GM12878 (cell line): Measurements from ENCODE around the gene ANKRD44. TPM values are rescaled to one million over a fixed set of nuclear protein-coding genes. Genes with fewer than 3 reads are reported as not detected.

Experiments used
- CBX3 ChIP-seq: fragments of 200-600 bp; sonication (generic); IDR thresholded peaks from 2 replicates; pipeline ENCODE4 v1.6.1; 2016; ENCODE audit warnings: low read depth, borderline replicate concordance
- NFXL1 ChIP-seq: fragments of 450-650 bp; IDR thresholded peaks from 2 replicates; pipeline ENCODE4 v1.6.1; 2017; ENCODE audit warnings: antibody characterized with exemption, mild to moderate bottlenecking, borderline replicate concordance
- NFYB ChIP-seq: IDR thresholded peaks from 2 replicates; pipeline ENCODE4 v1.6.1; 2011; ENCODE audit warnings: low read depth, mild to moderate bottlenecking, low read length, improper control_type of control experiment, moderate library complexity; ENCODE audit not compliant: insufficient read depth
- NRF1 ChIP-seq: conservative IDR thresholded peaks from 2 replicates; pipeline ENCODE4 v1.6.1; 2011; ENCODE audit warnings: mild to moderate bottlenecking, low read depth, low read length, improper control_type of control experiment
- ZBTB4 ChIP-seq: fragments of 450-650 bp; formaldehyde crosslinking; IDR thresholded peaks from 2 replicates; pipeline ENCODE4 v1.4.0; 2022; ENCODE audit warnings: mild to moderate bottlenecking, moderate library complexity
- polyA plus RNA-seq, 11 experiments: library from polyadenylated mRNA; depleted of rRNA in 4 of 11; unstranded in 6 of 11; stranded (reverse) in 5 of 11; fragments of >200 nt; fragmentation: Nextera tagmentation in 4 of 11; fragmentation: Illumina TruSeq in 1 of 11; extraction: Ambion mirVana in 4 of 11; extraction: Trizol in 1 of 11; gene quantifications; 1 replicate in 1 of 11; 2 replicates in 10 of 11; pipeline versions ENCODE4 v1.2.1 to v1.2.3, GENCODE V29; 2011 to 2016; ENCODE audit warnings: inconsistent platforms in 2 of 11, missing spikeins in 2 of 11, low read depth in 1 of 11
- total RNA-seq, 4 experiments: library from RNA; depleted of rRNA in 3 of 4; stranded (reverse); fragments of >200 nt in 3 of 4; fragmentation: Illumina TruSeq in 1 of 4; extraction: Trizol in 1 of 4; gene quantifications; 2 replicates each; pipeline versions ENCODE4 v1.2.1 to v1.2.3, GENCODE V29; 2013 to 2021
- TF ChIP-seq, protein P1 (sequence below): fragments of 450-650 bp; IDR thresholded peaks from 2 replicates; pipeline ENCODE4 v1.6.1; 2016; ENCODE audit warnings: mild to moderate bottlenecking, moderate library complexity, borderline replicate concordance

ANKRD44 gene
- total and polyA plus RNA-seq, 10 of the 15 experiments (the other 5 are each of a cell fraction or from before 2014, with no cell fraction given): 19.1 to 99.1 (median 59.6) TPM

DNA sequence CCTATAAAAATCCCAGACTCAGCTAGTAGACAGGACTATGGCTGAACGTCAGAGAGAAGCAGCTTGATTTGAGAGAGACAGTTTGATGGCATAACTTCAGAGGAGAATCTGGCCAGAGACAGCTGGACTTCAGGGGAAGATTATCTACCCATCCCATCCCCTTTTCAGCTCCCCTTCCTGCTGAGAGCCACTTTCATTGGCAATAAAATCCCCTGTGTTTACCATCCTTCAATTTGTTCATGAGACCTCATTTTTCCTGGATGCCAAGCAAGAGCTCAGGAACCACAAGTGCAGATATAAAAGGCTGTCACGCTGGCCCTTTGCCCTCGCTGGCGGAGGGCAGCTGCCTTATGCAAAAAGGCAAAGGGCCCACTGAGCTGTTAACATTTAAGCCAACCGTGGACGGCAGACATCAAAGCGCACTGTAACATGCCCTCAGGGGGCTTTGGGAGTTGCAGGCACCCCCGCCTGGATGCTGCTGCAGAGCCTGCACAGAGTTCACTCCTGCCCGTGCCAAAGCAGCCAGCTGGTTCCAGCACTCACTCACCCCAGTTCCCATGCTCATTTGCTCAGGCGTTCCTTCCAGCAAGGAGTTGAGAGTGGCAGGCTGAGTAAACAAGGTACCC is 219.7 kb downstream of the ANKRD44 start (continued):
- TF ChIP-seq ZBTB4 (no peak), NFYB (no peak), NRF1 (no peak), NFXL1 (no peak), CBX3 (no peak)
- TF ChIP-seq, protein P1, sequence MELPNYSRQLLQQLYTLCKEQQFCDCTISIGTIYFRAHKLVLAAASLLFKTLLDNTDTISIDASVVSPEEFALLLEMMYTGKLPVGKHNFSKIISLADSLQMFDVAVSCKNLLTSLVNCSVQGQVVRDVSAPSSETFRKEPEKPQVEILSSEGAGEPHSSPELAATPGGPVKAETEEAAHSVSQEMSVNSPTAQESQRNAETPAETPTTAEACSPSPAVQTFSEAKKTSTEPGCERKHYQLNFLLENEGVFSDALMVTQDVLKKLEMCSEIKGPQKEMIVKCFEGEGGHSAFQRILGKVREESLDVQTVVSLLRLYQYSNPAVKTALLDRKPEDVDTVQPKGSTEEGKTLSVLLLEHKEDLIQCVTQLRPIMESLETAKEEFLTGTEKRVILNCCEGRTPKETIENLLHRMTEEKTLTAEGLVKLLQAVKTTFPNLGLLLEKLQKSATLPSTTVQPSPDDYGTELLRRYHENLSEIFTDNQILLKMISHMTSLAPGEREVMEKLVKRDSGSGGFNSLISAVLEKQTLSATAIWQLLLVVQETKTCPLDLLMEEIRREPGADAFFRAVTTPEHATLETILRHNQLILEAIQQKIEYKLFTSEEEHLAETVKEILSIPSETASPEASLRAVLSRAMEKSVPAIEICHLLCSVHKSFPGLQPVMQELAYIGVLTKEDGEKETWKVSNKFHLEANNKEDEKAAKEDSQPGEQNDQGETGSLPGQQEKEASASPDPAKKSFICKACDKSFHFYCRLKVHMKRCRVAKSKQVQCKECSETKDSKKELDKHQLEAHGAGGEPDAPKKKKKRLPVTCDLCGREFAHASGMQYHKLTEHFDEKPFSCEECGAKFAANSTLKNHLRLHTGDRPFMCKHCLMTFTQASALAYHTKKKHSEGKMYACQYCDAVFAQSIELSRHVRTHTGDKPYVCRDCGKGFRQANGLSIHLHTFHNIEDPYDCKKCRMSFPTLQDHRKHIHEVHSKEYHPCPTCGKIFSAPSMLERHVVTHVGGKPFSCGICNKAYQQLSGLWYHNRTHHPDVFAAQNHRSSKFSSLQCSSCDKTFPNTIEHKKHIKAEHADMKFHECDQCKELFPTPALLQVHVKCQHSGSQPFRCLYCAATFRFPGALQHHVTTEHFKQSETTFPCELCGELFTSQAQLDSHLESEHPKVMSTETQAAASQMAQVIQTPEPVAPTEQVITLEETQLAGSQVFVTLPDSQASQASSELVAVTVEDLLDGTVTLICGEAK: no peak
